HG03103 (cell line): Measurements from ENCODE around the gene RPRML.

Source experiments
- ATAC-seq: cut with Tn5 transposase; IDR thresholded peaks from one replicate; pipeline ENCODE4 v1.9.1; 2021; ENCODE audit warnings: low read depth; ENCODE audit not compliant: unreplicated experiment

Gene RPRML

DNA sequence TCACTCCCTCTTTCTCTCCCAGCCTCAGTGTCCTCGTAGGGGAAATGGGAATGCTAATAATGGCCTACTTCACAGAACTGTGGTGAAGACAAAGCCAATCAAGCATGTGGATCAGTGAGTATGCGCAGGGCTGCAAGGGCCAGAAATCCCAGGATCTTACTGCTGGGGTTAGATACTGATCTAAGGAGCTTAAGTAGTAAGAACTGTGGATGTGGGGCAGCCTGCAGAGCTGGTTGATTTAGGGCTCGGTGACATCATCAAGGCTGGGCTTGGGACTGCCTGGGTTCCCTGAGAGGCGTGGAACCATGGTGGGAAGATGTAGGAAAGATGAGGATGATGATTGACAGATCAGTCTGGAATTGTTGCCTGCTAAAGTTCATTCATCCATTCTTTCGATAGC is 30.5 kb downstream of the RPRML start:
- ATAC-seq = no peak

DNA sequence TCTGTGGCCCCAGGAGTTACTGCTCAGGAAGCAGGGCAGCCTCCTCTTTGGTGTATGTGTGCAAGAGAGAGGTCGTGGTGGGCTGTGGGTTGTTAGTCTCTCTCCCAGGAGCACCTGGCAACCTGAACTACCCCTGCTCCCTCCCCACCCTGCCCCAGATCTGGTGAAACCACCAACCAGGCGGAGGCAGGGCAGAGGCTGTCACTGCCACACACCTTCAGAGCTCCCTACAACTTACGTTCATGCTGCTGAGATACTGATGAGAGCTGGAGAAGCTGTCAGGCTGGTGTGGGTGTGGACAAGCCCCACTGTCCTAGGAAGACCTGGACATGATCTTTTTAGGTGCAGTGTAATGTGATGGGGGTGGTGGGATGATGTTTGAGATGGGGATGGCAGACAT is 31.8 kb downstream of the RPRML start:
- ATAC-seq = no peak

DNA sequence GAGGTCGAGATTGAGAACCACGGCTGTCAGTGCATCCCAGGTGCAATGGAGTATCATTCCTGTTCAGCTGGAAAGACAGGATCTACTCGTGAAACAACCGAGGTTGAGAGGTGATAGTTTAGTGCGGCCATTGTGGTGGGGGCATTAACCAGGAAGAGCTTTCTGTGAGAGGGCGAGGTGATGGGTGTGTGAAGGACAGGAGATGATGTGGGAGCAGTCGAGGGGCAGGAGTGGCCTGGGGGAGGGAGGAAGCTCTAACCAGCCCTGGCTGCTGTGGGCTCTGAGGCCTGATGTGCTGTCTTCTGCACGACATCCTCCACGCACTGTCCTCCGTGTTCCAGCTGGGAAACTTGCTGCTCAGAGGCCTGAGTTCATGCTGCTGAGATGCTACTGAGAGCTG is 34.1 kb downstream of the RPRML start:
- no peak for ATAC-seq

DNA sequence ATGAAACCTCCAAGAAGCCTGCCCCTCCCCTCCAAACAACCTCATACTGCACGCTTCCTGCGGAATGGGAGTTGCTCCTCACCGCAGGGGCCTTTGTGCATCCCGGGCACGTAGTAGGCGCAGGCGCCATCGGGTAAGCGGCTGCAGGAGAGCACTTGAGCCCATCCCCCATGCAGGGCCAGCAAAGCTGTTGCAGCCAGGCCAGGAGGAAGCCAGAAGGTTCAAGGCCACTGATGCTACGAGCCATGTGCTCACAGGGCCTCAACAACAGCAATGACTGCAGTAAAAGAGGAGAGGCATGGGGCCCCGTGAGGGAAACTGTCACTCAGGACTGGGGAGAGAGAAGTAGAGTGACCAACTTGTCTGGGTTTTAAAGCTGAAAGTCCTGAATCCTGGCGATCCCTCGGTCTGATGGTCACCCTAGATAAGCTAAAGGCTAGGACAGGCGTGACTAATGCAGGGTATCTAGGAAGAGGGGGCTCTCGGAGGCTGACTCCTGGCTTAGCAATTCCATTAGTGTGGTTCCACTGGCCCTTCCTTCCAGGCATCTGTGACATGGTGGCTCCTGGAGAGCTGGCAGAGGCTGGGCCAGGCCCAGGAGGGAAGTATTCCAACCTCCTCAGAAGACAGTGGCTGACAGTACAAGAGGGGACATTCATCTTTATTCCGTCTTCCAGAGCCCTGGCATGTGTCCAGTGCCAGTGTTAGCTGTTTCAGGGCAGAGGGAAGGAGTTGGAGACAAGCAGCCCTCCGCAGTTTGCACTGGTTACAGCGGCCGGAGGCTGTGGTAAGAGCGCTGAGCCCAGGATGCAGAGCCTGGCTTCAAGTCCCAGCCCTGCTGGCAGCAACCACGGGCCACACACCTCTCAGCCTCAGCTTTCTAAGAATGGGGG is 35.3 kb downstream of the RPRML start:
- ATAC-seq = no peak

DNA sequence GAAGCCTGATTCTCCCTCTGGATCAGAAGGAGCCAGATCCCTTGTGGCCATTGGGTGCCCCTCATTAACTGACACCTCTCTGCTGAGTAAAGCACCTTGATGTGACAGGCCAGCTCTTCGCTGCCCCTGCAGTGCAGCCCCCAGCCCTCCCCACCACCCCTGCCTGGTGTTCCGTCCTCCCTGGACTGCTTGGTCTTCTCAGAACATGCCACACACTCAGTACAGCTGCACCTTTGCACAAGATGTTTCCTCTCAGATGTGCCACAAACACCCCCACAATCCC is 35.9 kb downstream of the RPRML start:
- no peak for ATAC-seq

DNA sequence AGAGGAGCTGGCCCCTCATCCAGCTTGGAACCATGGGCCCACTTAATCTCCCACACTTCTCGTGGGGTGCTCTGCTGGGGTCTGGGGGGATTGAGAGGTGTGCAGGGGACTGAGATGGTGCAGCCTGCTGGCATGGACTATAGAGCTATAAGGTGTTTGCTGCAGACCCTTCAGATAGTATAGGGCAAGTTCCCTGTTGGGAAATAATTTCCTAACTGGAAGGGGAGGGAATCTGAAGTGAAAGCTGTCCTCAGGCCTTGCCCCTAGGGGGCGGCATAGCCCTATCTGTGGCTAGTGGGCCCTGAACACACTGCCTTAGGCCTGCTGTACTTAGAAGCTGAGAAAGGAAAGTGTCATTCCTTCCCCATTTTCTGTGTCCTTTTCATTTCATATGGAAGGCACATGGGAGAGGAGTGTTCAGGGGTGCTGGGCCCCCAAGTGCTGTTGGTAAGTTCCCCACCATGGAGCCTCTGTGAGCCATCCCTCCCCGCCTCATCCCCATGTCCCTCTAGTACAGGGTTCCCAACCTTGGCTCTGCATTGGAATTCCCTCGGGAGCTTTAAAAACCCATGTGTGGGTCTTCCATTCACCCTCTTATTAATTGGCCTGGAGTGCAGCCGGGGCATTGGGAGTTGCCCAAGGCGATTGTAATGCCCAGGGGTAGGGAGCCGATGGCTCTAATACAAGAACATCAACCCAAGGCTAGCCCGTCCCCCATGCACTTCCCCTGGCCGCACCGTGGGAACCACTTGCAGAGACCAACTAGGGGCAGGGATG is 36.4 kb downstream of the RPRML start:
- no peak for ATAC-seq

DNA sequence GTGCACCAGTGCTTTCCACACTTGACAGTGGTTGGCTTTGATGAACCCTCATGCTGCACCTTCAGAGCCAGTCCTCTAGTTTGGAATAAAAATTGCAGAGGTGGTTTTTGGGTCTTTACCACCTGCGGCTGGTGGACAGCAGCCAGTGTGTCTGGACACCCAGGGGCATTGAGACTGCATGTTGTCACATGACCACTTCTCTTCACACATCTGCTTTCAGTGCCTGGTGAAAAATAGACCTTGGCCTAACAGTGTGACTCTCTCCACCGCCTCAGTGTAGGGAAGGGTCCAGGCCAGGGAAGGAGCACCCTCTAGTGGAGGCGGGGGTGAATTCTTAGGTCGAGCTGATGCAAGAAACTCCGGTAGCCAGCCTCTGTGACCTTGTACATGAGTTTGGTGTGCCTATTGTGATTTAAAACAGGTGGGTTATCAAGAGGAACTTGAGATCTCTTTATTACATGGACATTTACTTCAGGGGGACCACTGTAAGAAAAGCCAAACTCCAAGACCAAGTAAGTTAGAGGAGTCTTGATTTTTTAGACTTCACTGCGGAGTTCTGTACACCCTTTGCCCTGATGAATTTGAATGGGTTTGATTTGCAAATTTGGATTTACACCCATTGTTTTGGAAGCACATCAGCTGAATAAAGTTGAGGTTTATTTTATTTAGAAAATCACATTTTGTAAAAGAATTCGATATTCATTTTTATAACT is 38.2 kb downstream of the RPRML start:
- ATAC-seq = no peak

DNA sequence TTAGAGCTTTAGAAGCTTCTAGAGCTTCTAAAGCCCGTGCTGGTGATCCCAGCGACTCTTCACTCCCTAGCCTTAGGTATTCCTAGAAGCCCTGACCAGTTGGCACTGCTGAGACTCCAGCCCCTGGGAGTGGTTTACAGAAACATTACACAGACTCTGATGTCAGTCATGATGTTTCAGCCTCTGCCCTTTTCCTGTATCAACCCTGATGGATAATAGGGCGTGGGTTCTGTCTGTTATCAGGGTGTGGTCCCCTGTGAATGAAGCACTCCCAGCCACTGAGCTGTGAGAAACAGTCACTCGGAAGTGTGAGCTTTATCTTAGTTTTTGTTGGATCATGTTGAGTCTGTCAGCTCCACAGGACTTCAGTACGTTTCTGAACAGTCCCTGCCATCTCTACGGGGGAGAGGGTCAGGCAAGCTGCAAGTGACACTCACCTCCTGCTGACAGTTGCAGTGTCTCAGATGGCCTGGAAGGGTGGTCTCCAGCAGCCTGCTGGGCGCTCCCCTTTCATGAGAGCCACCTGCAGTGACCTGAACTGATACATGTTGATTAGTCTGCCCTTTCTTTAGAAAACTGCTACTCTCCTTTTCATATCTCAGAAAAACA is 43.3 kb downstream of the RPRML start:
- ATAC-seq = no peak

DNA sequence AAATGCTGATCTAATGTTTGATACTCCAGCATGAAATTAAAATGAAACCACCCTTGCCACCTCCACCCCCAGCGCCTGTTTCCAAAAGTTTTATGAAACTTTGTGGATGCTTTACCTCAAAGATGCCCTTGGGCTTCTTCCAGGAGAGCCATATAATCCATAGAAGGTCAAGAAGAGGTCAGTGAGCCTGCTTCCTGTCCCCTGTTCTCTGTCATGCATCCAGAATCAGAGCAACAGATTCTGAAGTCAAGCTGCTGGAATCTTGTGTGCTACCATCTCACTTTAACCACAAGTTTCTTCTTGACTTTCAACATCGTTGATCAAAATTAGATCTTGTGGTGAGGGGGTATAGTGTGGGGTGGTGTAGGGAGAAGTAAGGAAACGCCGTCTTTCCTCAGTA is 47.5 kb downstream of the RPRML start:
- ATAC-seq = no peak

DNA sequence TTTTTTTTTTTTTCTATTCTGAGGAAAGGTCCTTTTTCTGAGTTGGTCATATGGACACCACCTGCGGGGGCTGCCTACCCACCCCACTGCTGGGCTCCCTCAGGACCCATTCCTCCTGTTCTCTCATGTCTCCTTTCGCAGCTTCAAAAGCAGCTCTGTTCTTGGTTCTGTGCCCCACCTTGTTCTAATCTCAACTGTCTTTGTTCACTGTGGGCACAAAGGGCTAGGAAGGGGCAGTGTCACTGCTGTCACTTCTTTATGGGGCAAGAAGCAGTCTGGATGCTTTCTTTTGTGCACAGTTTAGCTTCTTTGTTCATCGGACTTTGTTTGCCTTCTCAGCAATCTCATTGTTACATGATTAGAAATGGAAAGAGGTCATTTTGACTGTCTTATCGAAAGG is 49.0 kb downstream of the RPRML start:
- no peak for ATAC-seq

DNA sequence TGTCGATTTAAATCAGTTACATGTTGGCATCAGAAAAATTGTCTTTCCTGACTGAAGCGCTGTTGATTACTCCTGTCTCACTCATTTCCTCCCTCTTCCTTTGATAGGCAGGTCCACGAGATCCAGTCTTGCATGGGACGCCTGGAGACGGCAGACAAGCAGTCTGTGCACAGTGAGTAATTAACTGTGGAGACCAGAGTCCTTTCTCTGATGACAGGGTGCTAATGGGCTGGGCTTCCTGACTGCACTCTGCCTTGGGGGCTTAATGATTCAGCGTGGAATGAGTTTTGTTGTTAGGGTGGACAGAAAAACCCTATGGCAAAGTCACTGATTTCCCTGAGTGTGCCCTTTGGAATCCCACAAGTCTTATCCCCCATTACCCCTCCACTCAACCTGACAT is 49.6 kb downstream of the RPRML start:
- ATAC-seq = no peak

DNA sequence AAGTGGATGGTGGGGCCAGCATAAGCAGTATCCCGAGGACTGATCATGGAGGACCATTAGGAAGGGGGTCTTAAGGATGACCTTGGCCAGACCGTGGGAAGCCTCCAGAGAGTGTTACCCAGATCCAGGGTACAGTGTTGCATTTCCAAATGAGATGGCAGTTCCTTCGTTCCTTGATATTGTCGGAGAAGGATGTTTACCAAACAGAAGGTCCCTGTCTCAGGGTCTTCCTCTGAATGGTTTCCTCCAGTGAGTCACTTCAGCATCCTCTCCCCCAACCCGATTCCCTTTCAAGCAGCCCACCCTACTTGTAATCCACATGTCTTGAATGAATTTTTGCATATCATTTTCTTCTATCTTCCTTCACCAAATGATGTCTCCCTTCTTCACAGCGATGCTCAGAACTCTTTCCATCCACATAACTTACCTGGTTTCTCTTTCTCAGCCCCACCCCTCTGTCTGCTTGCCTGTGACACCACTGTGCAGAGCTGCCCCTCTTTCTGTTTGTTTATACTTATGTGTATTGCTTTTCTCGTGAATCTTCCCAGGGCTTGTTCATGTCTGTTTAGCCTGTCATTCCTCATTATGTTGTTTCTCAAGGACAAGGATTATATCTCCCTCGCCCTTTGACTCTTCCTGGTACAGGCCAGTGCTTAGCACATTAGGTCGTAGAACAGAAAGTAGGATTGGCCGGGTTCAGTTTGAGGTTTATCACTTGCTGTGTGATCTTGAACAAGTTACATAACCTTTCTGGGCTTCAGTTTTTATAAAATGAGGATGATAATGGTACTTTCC is 50.4 kb downstream of the RPRML start:
- no peak for ATAC-seq
